WERI-Rb-1 (cell line): ENCODE measurements around the gene ITGA8.

Source experiments
- DNase-seq: peaks from one replicate; pipeline ENCODE4 v3.0.0-alpha.2; 2020
- H3K27ac ChIP-seq: fragments of 250-450 bp; sonication (Bioruptor Pico); 2 replicates; pipeline ENCODE4 v1.5.1; 2020; ENCODE audit warnings: mild to moderate bottlenecking, moderate library complexity
- H3K27me3 ChIP-seq: fragments of 250-450 bp; sonication (Bioruptor Pico); 2 replicates; pipeline ENCODE4 v1.5.1; 2021; ENCODE audit warnings: mild to moderate bottlenecking, low read depth, moderate library complexity; ENCODE audit not compliant: insufficient read depth, severe bottlenecking
- H3K36me3 ChIP-seq: fragments of 250-450 bp; sonication (Bioruptor Pico); 2 replicates; pipeline ENCODE4 v1.5.1; 2020; ENCODE audit warnings: mild to moderate bottlenecking, moderate library complexity
- H3K4me3 ChIP-seq: 2 replicates; pipeline ENCODE4 v1.5.1; 2011; ENCODE audit warnings: low read depth, mild to moderate bottlenecking, control low read depth, low read length
- H3K9me3 ChIP-seq: fragments of 250-450 bp; sonication (Bioruptor Pico); 2 replicates; pipeline ENCODE4 v1.5.1; 2021; ENCODE audit warnings: mild to moderate bottlenecking, moderate library complexity; ENCODE audit not compliant: severe bottlenecking
- TF ChIP-seq, protein P1 (sequence below): IDR thresholded peaks from 2 replicates; pipeline ENCODE4 v1.5.1; 2011; ENCODE audit warnings: low read depth, mild to moderate bottlenecking, control low read depth, inconsistent platforms, low read length

Gene ITGA8

DNA sequence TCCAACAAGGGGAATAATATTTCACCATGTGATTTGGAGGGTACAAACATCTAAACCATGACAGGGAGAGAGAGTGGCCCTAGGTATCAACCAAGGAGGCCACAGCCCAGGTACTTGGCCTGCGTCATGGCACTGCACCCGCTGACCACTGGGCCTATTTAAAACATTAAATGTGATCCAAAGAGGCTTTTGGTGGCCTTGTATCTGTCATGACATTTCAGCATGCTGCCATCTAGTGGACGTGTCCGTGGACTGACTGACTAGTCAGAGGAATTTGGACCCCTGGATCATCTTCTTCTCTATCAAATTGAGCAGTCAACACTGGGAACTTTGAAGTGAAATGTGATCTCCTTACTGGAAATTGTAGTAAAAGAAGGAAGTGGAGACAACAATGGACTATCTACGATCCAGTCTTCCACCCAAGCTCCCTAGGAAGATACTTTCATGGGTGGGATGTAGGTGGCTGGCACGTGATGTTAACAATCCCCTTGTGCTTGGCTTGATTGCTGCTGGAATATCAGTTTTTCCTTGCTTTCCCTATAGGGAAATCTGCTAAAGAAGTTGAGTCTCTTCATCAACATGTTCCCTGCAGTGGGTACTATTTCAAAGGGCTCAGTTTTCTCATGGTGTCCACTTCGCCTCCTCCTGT lies 24.6 kb upstream of the ITGA8 start:
- DNase-seq = peak; percentile 60
- TF ChIP-seq, protein P1, sequence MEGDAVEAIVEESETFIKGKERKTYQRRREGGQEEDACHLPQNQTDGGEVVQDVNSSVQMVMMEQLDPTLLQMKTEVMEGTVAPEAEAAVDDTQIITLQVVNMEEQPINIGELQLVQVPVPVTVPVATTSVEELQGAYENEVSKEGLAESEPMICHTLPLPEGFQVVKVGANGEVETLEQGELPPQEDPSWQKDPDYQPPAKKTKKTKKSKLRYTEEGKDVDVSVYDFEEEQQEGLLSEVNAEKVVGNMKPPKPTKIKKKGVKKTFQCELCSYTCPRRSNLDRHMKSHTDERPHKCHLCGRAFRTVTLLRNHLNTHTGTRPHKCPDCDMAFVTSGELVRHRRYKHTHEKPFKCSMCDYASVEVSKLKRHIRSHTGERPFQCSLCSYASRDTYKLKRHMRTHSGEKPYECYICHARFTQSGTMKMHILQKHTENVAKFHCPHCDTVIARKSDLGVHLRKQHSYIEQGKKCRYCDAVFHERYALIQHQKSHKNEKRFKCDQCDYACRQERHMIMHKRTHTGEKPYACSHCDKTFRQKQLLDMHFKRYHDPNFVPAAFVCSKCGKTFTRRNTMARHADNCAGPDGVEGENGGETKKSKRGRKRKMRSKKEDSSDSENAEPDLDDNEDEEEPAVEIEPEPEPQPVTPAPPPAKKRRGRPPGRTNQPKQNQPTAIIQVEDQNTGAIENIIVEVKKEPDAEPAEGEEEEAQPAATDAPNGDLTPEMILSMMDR = peak; percentile 47; the same call in 1 of the 2 replicates

DNA sequence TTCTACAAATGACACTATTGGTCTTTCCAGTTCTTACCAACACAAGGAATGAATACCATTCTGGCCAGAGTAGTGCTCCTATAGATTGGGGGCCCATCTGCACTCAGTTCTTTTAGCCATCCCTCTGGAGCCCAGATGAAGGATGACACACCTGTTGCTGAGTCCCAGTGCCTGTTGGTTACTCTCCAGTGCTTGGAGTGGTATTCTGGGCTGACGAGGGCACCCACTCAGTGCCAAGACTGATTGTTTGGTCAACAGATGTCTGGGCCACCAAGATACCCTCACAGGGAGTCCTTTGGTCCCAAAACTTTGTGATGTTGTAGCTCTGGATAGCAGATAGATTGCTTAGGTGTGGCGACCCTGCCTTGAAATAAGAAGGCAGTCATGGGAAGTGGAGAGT lies 23.7 kb upstream of the ITGA8 start:
- DNase-seq = no peak
- no peaks in the 10 kb centered on the region for H3K9me3 ChIP-seq
- TF ChIP-seq, protein P1 = no peak
- H3K27ac ChIP-seq = no peak overlapping the region
- H3K36me3 ChIP-seq = no peaks in the 10 kb centered on the region
- no peaks in the 10 kb centered on the region for H3K27me3 ChIP-seq
- H3K4me3 ChIP-seq = no peak overlapping the region

More for the DNA sequence above, 24.6 kb upstream of the ITGA8 start:
- Histone ChIP-seq H3K4me3 (no peak overlapping the region), H3K27ac (no peak overlapping the region), H3K36me3 (no peaks in the 10 kb centered on the region), H3K27me3 (no peaks in the 10 kb centered on the region), H3K9me3 (no peaks in the 10 kb centered on the region)

DNA sequence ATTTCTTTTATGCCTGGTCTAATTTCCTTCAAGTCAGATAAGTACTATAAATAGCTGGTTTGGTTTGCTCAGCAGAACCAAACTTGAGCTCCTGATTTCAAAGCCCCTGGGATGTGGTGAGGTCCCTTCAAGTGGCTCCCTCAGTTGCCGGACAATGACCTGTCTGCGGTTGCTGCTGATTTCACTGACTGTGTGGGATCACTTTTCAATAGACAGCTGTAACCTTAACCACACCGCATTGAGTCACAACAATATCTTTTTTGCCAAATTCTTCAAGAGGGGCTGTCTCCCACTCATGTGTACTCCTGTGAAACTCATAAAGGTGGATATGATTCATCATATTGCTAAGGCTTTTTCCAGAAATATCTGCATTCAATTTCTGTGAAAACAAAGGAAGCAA lies 23.1 kb upstream of the ITGA8 start:
- no peak overlapping the region for H3K27ac ChIP-seq
- H3K36me3 ChIP-seq = no peaks in the 10 kb centered on the region
- H3K27me3 ChIP-seq = no peaks in the 10 kb centered on the region
- H3K9me3 ChIP-seq = no peaks in the 10 kb centered on the region
- DNase-seq = no peak
- H3K4me3 ChIP-seq = no peak overlapping the region
- TF ChIP-seq, protein P1 = no peak

DNA sequence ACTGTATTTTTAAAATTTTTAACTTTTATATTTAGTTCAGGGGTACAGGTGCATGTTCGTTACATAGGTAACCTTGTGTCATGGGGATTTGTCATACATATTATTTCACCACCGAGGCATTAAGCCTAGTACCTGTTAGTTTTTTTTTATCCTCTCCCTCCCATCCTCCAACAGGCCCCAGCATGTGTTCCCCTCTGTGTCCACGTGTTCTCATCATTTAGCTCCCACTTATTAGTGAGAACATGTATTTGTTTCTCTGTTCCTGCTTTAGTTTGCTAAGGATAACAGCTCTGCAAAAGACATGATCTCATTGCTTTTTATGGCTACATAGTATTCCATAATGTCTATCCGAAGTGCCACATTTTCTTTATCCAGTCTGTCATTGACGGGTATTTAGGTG lies 22.4 kb upstream of the ITGA8 start:
- no peak for DNase-seq
- Histone ChIP-seq H3K9me3 (no peaks in the 10 kb centered on the region), H3K27ac (no peak overlapping the region), H3K4me3 (no peak overlapping the region), H3K36me3 (no peaks in the 10 kb centered on the region), H3K27me3 (no peaks in the 10 kb centered on the region)
- TF ChIP-seq, protein P1 = no peak

DNA sequence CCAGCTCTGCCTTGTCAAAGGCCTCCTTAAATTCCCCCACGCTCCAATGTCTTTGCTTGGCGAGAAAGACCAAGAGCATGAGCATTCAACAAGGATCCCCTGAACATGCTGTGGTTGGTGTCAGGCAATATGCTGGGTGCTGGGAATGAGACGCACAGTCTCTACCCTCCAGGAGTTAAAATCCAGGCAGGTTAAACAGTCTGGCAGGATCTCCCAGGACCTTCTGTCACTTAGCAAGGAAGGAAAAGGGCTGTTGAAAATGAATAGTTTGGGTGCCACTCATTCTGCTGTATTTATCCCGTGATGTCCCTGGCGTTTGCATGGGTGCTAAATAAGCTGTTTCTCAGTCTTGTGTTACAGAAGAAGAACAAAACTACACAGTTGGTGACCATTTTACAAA lies 21.9 kb upstream of the ITGA8 start:
- Histone ChIP-seq H3K9me3 (no peaks in the 10 kb centered on the region), H3K4me3 (no peak overlapping the region), H3K27me3 (no peaks in the 10 kb centered on the region), H3K27ac (no peak overlapping the region), H3K36me3 (no peaks in the 10 kb centered on the region)
- TF ChIP-seq, protein P1 = no peak
- no peak for DNase-seq

DNA sequence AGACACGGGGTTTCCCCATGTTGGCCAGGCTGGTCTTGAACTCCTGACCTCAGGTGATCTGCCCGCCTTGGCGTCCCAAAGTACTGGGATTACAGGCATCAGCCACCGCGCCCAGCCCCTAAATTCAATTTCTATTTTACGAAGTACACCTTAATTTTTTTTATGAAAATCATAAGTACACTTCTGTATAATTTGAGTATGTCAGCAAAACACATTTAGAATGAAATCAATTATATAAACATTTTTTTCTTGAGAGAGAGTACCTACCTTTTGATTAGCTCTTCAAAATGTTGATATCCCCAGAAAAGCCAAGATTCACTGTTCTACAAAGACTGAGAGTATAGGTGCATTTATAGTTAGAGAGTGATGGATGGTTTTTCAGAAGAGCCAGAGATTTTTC lies 20.5 kb upstream of the ITGA8 start:
- H3K36me3 ChIP-seq = no peaks in the 10 kb centered on the region
- no peaks in the 10 kb centered on the region for H3K9me3 ChIP-seq
- TF ChIP-seq, protein P1 = no peak
- no peak overlapping the region for H3K27ac ChIP-seq
- no peak overlapping the region for H3K4me3 ChIP-seq
- H3K27me3 ChIP-seq = no peaks in the 10 kb centered on the region
- DNase-seq = no peak
